ENCODE measurements around the gene BUB1B. TPM values are rescaled to one million over a fixed set of nuclear protein-coding genes. Genes with fewer than 3 reads are reported as not detected.

BUB1B gene
- total and polyA plus RNA-seq, 4 donors: 1.1 to 8.0 (median 2.1) TPM

- peaks cover 0 to 1% (median 0%) of the 10 kb centered on the region in 4 donors for H3K9me3 ChIP-seq (ENCODE audit: control insufficient read depth in 4 of 4, insufficient read depth in 3 of 4, low read length in 3 of 4)
- no peak for TF ChIP-seq CTCF (IDR thresholded peaks at IDR 0.05; ENCODE audit: control extremely low read depth, extremely low read depth)
- no peak for DNase-seq
- no peaks in the 10 kb centered on the region for H3K36me3 ChIP-seq (ENCODE audit: control insufficient read depth in 4 of 4, insufficient read depth in 4 of 4, low read length in 4 of 4)
- no peak overlapping the region for H3K9ac ChIP-seq (ENCODE audit: insufficient read depth in 1 of 2, low read length in 2 of 2)
- H3K27me3 ChIP-seq (ENCODE audit: control insufficient read depth in 3 of 3, insufficient read depth in 3 of 3, low read length in 2 of 3): no peaks in the 10 kb centered on the region
- H3K4me1 ChIP-seq (ENCODE audit: control insufficient read depth in 5 of 5, insufficient read depth in 5 of 5, low read length in 5 of 5): peaks cover 0 to 2% (median 0%) of the 10 kb centered on the region in 5 donors
- 96% methylated on average over 20 of the region's 20 CpGs for WGBS, 2 donors
- no peak overlapping the region for H3K4me3 ChIP-seq
- no peak overlapping the region for H3K27ac ChIP-seq (ENCODE audit: low read depth in 1 of 2, low read length in 1 of 2)
- ATAC-seq (ENCODE audit: insufficient read depth, low FRiP score): no peak
Observed at GRCh38 chr15:40265875-40266274, 105.0 kb downstream of the BUB1B start.

GRCh38 chr15:40266828-40267304 lies 106.0 kb downstream of the BUB1B start:
- DNase-seq: no peak
- peaks cover 0 to 2% (median 0%) of the 10 kb centered on the region in 5 donors for H3K4me1 ChIP-seq (ENCODE audit: control insufficient read depth in 5 of 5, insufficient read depth in 5 of 5, low read length in 5 of 5)
- no peak overlapping the region for H3K9ac ChIP-seq (ENCODE audit: insufficient read depth in 1 of 2, low read length in 2 of 2)
- no peak for TF ChIP-seq CTCF (IDR thresholded peaks at IDR 0.05; ENCODE audit: control extremely low read depth, extremely low read depth)
- ATAC-seq (ENCODE audit: insufficient read depth, low FRiP score): peak; percentile 49
- H3K27me3 ChIP-seq (ENCODE audit: control insufficient read depth in 3 of 3, insufficient read depth in 3 of 3, low read length in 2 of 3): no peaks in the 10 kb centered on the region
- no peak overlapping the region for H3K4me3 ChIP-seq
- WGBS, 2 donors: 49 to 56% methylated on average over 7 of the region's 7 CpGs
- H3K36me3 ChIP-seq (ENCODE audit: control insufficient read depth in 4 of 4, insufficient read depth in 4 of 4, low read length in 4 of 4): no peaks in the 10 kb centered on the region
- peak overlapping the region in 1 of 2 donors; percentile 52 for H3K27ac ChIP-seq (ENCODE audit: low read depth in 1 of 2, low read length in 1 of 2)
- peaks cover 0 to 1% (median 0%) of the 10 kb centered on the region in 4 donors for H3K9me3 ChIP-seq (ENCODE audit: control insufficient read depth in 4 of 4, insufficient read depth in 3 of 4, low read length in 3 of 4)

- Histone ChIP-seq H3K27ac (ENCODE audit: low read depth in 1 of 2, low read length in 1 of 2) (no peak overlapping the region), H3K36me3 (ENCODE audit: control insufficient read depth in 4 of 4, insufficient read depth in 4 of 4, low read length in 4 of 4) (peaks cover 0 to 2% (median 0%) of the 10 kb centered on the region in 4 donors), H3K4me1 (ENCODE audit: control insufficient read depth in 5 of 5, insufficient read depth in 5 of 5, low read length in 5 of 5) (peaks cover 0 to 2% (median 0%) of the 10 kb centered on the region in 5 donors), H3K27me3 (ENCODE audit: control insufficient read depth in 3 of 3, insufficient read depth in 3 of 3, low read length in 2 of 3) (no peaks in the 10 kb centered on the region), H3K9ac (ENCODE audit: insufficient read depth in 1 of 2, low read length in 2 of 2) (no peak overlapping the region), H3K9me3 (ENCODE audit: control insufficient read depth in 4 of 4, insufficient read depth in 3 of 4, low read length in 3 of 4) (peaks cover 0 to 1% (median 0%) of the 10 kb centered on the region in 4 donors), H3K4me3 (no peak overlapping the region)
- 88 to 90% methylated on average over 4 of the region's 4 CpGs for WGBS, 2 donors
- DNase-seq (no peak), ATAC-seq (ENCODE audit: insufficient read depth, low FRiP score) (no peak)
- no peak for TF ChIP-seq CTCF (IDR thresholded peaks at IDR 0.05; ENCODE audit: control extremely low read depth, extremely low read depth)
Observed at GRCh38 chr15:40267670-40268069, 106.8 kb downstream of the BUB1B start.

- WGBS, 2 donors: 86 to 88% methylated on average over 4 of the region's 4 CpGs
- no peak for DNase-seq
Observed at GRCh38 chr15:40269604-40270003, 108.7 kb downstream of the BUB1B start.

More at GRCh38 chr15:40269604-40270003, 108.7 kb downstream of the BUB1B start:
- H3K36me3 ChIP-seq (ENCODE audit: control insufficient read depth in 4 of 4, insufficient read depth in 4 of 4, low read length in 4 of 4): peaks cover 0 to 2% (median 0%) of the 10 kb centered on the region in 4 donors
- no peaks in the 10 kb centered on the region for H3K27me3 ChIP-seq (ENCODE audit: control insufficient read depth in 3 of 3, insufficient read depth in 3 of 3, low read length in 2 of 3)
- no peaks in the 10 kb centered on the region for H3K4me1 ChIP-seq (ENCODE audit: control insufficient read depth in 5 of 5, insufficient read depth in 5 of 5, low read length in 5 of 5)
- no peak for TF ChIP-seq CTCF (IDR thresholded peaks at IDR 0.05; ENCODE audit: control extremely low read depth, extremely low read depth)
- H3K9ac ChIP-seq (ENCODE audit: insufficient read depth in 1 of 2, low read length in 2 of 2): no peak overlapping the region
- ATAC-seq (ENCODE audit: insufficient read depth, low FRiP score): no peak
- H3K27ac ChIP-seq (ENCODE audit: low read depth in 1 of 2, low read length in 1 of 2): no peak overlapping the region
- H3K9me3 ChIP-seq (ENCODE audit: control insufficient read depth in 4 of 4, insufficient read depth in 3 of 4, low read length in 3 of 4): peaks cover 0 to 1% (median 0%) of the 10 kb centered on the region in 4 donors
- H3K4me3 ChIP-seq: no peak overlapping the region

Measured in lung (tissue), 12 donors.